Left lung (tissue), 10 donors: ENCODE results near the gene FAM180A. TPM values are rescaled to one million over a fixed set of nuclear protein-coding genes. Genes with fewer than 3 reads are reported as not detected.

ENCODE experiments used
- ATAC-seq: fragments of 200-7000 bp; cut with Tn5 transposase; one replicate; pipeline ENCODE4 v1.9.1; 2020; ENCODE audit warnings: moderate library complexity
- DNase-seq, 4 donors: peaks; one replicate each; pipeline ENCODE4 v3.0.0-alpha.2; 2013 to 2020
- H3K27ac ChIP-seq, 2 donors: fragments of 200-600 bp; sonication (generic) in 1 of 2; one replicate each; pipeline versions ENCODE4 v1.5.0 to v1.8.0; 2020 to 2021
- H3K27me3 ChIP-seq, 2 donors: fragments of 200-600 bp; sonication (generic) in 1 of 2; one replicate each; pipeline versions ENCODE4 v1.5.0 to v1.8.0; 2020 to 2021
- H3K36me3 ChIP-seq, 2 donors: fragments of 200-600 bp; sonication (generic) in 1 of 2; one replicate each; pipeline versions ENCODE4 v1.5.0 to v1.8.0; 2020 to 2021
- H3K4me1 ChIP-seq, 2 donors: fragments of 200-600 bp; one replicate each; pipeline ENCODE4 v1.8.0; 2021
- H3K4me3 ChIP-seq, 2 donors: fragments of 200-600 bp; sonication (generic) in 1 of 2; one replicate each; pipeline versions ENCODE4 v1.5.0 to v1.8.0; 2020 to 2021; ENCODE audit warnings: mild to moderate bottlenecking in 1 of 2
- H3K9me3 ChIP-seq, 2 donors: fragments of 200-600 bp; sonication (generic) in 1 of 2; one replicate each; pipeline versions ENCODE4 v1.5.0 to v1.8.0; 2020 to 2021
- CTCF ChIP-seq, 2 donors: fragments of 200-600 bp; sonication (generic) in 1 of 2; IDR thresholded peaks; one replicate each; pipeline versions ENCODE4 v1.5.0 to v1.8.0; 2021; ENCODE audit warnings: antibody characterized with exemption in 2 of 2
- intact Hi-C, 2 donors: fragments of 100-400 bp; cut with DNase I; formaldehyde crosslinking; loops; one replicate each; pipeline versions ENCODE4 v1.11.2 to v1.14.2; 2022
- polyA plus RNA-seq, 6 donors: library from polyadenylated mRNA; unstranded; fragments of 120-200 nt; gene quantifications; one replicate each; pipeline ENCODE4 v1.2.1, GENCODE V29; 2013; ENCODE audit not compliant: insufficient read length in 6 of 6
- total RNA-seq, 2 donors: library from RNA; stranded (reverse); fragmentation: NEBNext Ultra II Directional; extraction: Animal tissue kit (Norgen Biotek cat#: 25700); gene quantifications; one replicate each; pipeline ENCODE4 v1.2.1, GENCODE V29; 2021
- donor health status: DM: no; HTN: yes; CAD: no.
- donor health status: DM: no; HTN: no; CAD: no.

Gene FAM180A
- total and polyA plus RNA-seq, 8 donors, result 0.11 to 6.8 (median 0.24) TPM; not detected in 2

DNA sequence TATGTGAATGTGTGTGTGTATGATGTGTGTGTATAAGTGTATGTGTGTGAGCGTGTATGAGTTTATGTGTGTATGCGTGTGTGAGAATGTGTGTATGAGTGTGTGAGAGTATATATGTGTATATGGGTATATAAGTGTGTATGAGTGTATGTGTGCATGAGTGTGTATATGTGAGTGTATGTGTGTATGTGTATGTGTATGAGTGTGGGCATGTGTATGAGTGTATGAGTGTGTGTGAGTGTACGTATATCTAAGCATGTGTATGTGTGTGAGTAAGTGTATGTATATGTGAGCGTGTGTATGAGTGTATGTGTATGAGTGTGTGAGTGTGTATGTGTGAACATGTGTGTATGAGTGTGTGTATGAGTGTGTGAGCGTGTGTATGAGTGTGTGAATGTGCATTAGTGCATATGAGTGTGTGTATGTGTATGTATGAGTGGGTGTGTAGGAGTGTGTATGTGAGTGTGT is 33.5 kb downstream of the FAM180A start:
- Histone ChIP-seq H3K4me3 (no peak overlapping the region), H3K36me3 (no peaks in the 10 kb centered on the region), H3K9me3 (no peaks in the 10 kb centered on the region), H3K4me1 (no peaks in the 10 kb centered on the region), H3K27me3 (no peaks in the 10 kb centered on the region), H3K27ac (no peak overlapping the region)
- DNase-seq (no peak), ATAC-seq (no peak)
- no peak for TF ChIP-seq CTCF (IDR thresholded peaks at IDR 0.05)
- intact Hi-C loops, result no loop called here

DNA sequence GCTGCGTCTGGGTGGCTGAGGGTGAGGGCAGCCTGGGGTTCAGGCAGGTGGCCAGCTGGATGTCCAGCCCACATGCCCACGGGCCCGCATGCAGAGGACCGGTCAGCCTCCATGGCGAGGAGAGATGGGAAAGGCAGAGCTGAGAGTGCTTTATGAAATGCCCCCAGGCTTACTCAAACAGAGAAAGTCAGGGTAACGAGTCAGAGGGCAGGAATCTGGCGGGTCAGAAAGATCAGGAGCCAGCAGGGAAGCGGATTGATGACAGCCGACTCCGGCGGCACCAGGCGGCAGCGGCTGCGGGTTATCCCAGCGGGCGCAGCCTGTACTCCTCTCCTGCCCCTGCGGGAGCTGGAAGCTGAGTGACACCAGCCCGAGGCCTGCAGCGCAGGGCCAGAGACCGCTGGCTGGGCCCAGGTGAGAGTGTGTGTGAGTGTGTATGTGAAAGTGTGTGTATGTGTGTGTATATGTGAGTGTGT is 34.0 kb downstream of the FAM180A start:
- Histone ChIP-seq H3K27ac (no peak overlapping the region), H3K4me1 (no peaks in the 10 kb centered on the region), H3K4me3 (no peak overlapping the region), H3K27me3 (no peaks in the 10 kb centered on the region), H3K36me3 (no peaks in the 10 kb centered on the region), H3K9me3 (no peaks in the 10 kb centered on the region)
- intact Hi-C loops, result no loop called here
- DNase-seq (no peak), ATAC-seq (no peak)
- TF ChIP-seq CTCF (IDR thresholded peaks at IDR 0.05), result no peak

GRCh38 chr7:135713836-135714470 is 34.7 kb downstream of the FAM180A start:
- no peak for DNase-seq
- no peaks in the 10 kb centered on the region for H3K9me3 ChIP-seq
- TF ChIP-seq CTCF (IDR thresholded peaks at IDR 0.05), result no peak

GRCh38 chr7:135712796-135713195 is 35.8 kb downstream of the FAM180A start:
- ATAC-seq, result no peak
- Histone ChIP-seq H3K27ac (no peak overlapping the region), H3K27me3 (no peaks in the 10 kb centered on the region), H3K36me3 (no peaks in the 10 kb centered on the region), H3K9me3 (no peaks in the 10 kb centered on the region), H3K4me1 (no peaks in the 10 kb centered on the region), H3K4me3 (no peak overlapping the region)
- no peak for TF ChIP-seq CTCF (IDR thresholded peaks at IDR 0.05)
- intact Hi-C loops, result no loop called here
- no peak for DNase-seq

More at GRCh38 chr7:135713836-135714470, 34.7 kb downstream of the FAM180A start:
- no peaks in the 10 kb centered on the region for H3K27me3 ChIP-seq
- no peak overlapping the region for H3K27ac ChIP-seq
- H3K4me1 ChIP-seq, result no peaks in the 10 kb centered on the region
- no peak overlapping the region for H3K4me3 ChIP-seq
- intact Hi-C loops, result no loop called here
- no peaks in the 10 kb centered on the region for H3K36me3 ChIP-seq
- no peak for ATAC-seq

- ATAC-seq (no peak), DNase-seq (no peak)
- H3K4me3 ChIP-seq, result no peak overlapping the region
- no peak overlapping the region for H3K27ac ChIP-seq
- H3K4me1 ChIP-seq, result no peaks in the 10 kb centered on the region
- H3K36me3 ChIP-seq, result no peaks in the 10 kb centered on the region
- H3K9me3 ChIP-seq, result no peaks in the 10 kb centered on the region
- no peaks in the 10 kb centered on the region for H3K27me3 ChIP-seq
- TF ChIP-seq CTCF (IDR thresholded peaks at IDR 0.05), result no peak
- intact Hi-C loops, result no loop called here
Observed at GRCh38 chr7:135712182-135712782, 36.3 kb downstream of the FAM180A start.
